ENCODE data around the gene ITGAV. TPM values are rescaled to one million over a fixed set of nuclear protein-coding genes. Genes with fewer than 3 reads are reported as not detected.

The ITGAV gene
- total and polyA plus RNA-seq, 2 of the 4 experiments (the other 2 are of a cell fraction), result 45.8 to 181 TPM

DNA sequence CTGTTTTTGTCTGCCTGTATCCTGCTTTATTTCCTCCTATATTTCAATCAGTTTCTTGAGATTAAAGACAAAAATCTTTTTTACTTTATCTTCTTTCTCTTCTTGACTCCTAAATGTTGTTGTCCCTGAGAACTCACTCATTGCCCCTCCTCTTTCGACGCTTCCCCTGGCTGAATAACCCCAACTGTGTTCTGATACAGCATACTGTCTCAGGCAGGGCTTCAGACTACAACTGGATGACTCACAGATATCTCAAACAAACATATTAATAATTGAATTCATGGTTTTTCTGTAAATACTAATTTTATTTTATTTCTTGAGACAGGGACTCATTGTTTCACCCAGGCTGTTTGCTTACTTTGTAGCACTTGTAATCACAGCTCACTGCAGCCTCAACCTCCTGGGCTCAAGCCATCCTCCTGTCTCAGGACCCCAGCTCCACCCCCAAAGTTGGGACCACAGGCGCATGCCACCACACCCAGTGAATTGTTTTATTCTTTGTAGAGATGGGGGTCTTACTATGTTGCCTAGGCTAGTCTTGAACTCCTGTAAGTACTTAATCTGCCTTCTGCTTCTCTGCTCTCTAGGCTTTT, 9.4 kb downstream of the ITGAV start:
- H2BK15ac ChIP-seq (ENCODE audit: low read depth, low read length), result no peak overlapping the region
- intact Hi-C loops (cut with micrococcal nuclease), result no loop called here
- H3K36me3 ChIP-seq (ENCODE audit: control insufficient read depth, insufficient read depth, low read length), result peaks cover 7% of the 10 kb centered on the region
- no peak overlapping the region for H3K14ac ChIP-seq (replicated peaks; ENCODE audit: low read depth, low read length)
- H3K9ac ChIP-seq (ENCODE audit: low read depth, low read length), result no peak overlapping the region
- no peaks in the 10 kb centered on the region for H3K9me3 ChIP-seq (ENCODE audit: control insufficient read depth, insufficient read depth, low read length)
- no peak overlapping the region for H4K91ac ChIP-seq (ENCODE audit: insufficient read depth, low read depth, low read length)
- no peak overlapping the region for H3K23ac ChIP-seq (ENCODE audit: low read depth, low read length)
- TF ChIP-seq RAD21 (IDR thresholded peaks at IDR 0.05; ENCODE audit: low read length) (no peak), MXI1 (IDR thresholded peaks at IDR 0.05; ENCODE audit: borderline replicate concordance, low read depth, low read length) (no peak), RFX5 (IDR thresholded peaks at IDR 0.05; ENCODE audit: low read depth, low read length) (no peak), RCOR1 (IDR thresholded peaks at IDR 0.05; ENCODE audit: insufficient replicate concordance, low read length) (no peak), POLR2A (IDR thresholded peaks at IDR 0.05; ENCODE audit: low read depth, low read length) (no peak), CEBPB (IDR thresholded peaks at IDR 0.05; ENCODE audit: low read depth, low read length) (no peak)
- TF ChIP-seq, protein P1, sequence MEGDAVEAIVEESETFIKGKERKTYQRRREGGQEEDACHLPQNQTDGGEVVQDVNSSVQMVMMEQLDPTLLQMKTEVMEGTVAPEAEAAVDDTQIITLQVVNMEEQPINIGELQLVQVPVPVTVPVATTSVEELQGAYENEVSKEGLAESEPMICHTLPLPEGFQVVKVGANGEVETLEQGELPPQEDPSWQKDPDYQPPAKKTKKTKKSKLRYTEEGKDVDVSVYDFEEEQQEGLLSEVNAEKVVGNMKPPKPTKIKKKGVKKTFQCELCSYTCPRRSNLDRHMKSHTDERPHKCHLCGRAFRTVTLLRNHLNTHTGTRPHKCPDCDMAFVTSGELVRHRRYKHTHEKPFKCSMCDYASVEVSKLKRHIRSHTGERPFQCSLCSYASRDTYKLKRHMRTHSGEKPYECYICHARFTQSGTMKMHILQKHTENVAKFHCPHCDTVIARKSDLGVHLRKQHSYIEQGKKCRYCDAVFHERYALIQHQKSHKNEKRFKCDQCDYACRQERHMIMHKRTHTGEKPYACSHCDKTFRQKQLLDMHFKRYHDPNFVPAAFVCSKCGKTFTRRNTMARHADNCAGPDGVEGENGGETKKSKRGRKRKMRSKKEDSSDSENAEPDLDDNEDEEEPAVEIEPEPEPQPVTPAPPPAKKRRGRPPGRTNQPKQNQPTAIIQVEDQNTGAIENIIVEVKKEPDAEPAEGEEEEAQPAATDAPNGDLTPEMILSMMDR (conservative IDR thresholded peaks at IDR 0.05; ENCODE audit: low read depth, low read length), result no peak
- TF ChIP-seq, protein P2, sequence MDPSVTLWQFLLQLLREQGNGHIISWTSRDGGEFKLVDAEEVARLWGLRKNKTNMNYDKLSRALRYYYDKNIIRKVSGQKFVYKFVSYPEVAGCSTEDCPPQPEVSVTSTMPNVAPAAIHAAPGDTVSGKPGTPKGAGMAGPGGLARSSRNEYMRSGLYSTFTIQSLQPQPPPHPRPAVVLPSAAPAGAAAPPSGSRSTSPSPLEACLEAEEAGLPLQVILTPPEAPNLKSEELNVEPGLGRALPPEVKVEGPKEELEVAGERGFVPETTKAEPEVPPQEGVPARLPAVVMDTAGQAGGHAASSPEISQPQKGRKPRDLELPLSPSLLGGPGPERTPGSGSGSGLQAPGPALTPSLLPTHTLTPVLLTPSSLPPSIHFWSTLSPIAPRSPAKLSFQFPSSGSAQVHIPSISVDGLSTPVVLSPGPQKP (IDR thresholded peaks at IDR 0.05; ENCODE audit: borderline replicate concordance, low read depth, low read length), result no peak
- H3K4me2 ChIP-seq (ENCODE audit: low read depth, low read length), result no peak overlapping the region
- no peak overlapping the region for H3K4ac ChIP-seq (ENCODE audit: low read depth, low read length)
- no peak overlapping the region for H3K18ac ChIP-seq (ENCODE audit: low read depth, low read length)
- H2AFZ ChIP-seq (replicated peaks; ENCODE audit: low read length, poor library complexity), result no peak overlapping the region
- in situ Hi-C loops (cut with MboI; ENCODE audit: low sequenced_read_pairs), result no loop called here
- BruUV-seq (replicated peaks), result no TSS peak
- DNase-seq (peak; percentile 23), ATAC-seq (ENCODE audit: low read depth) (peak; percentile 35; the same call in 1 of the 2 replicates)
- peaks cover 17 to 51% of the 10 kb centered on the region in 2 experiments for H3K79me1 ChIP-seq (ENCODE audit: low read depth in 1 of 2, low read length in 2 of 2)
- H3K4me1 ChIP-seq (ENCODE audit: control insufficient read depth, insufficient read depth, low read length), result peaks cover 2% of the 10 kb centered on the region; the same call in 1 of the 2 replicates
- no peak overlapping the region for H4K5ac ChIP-seq (ENCODE audit: low read depth, low read length)
- H4K8ac ChIP-seq (ENCODE audit: low read depth in 2 of 2, low read length in 2 of 2), result no peak overlapping the region
- H3K56ac ChIP-seq (ENCODE audit: extremely low read depth, insufficient read depth, low read length), result no peak overlapping the region
- no peak overlapping the region for H3K4me3 ChIP-seq (ENCODE audit: insufficient read depth, low read depth, low read length)
- H3K9me1 ChIP-seq (ENCODE audit: insufficient read depth, low read length), result peaks cover 8% of the 10 kb centered on the region
- H3K27me3 ChIP-seq (ENCODE audit: control insufficient read depth, insufficient read depth, low read length), result no peaks in the 10 kb centered on the region
- H2AK9ac ChIP-seq (replicated peaks; ENCODE audit: low read depth, low read length, poor library complexity), result no peak overlapping the region
- WGBS, 2 experiments (ENCODE audit: extremely low coverage in 2 of 2, insufficient read length in 1 of 2), result 100% methylated on average over 2 of the region's 3 CpGs; no CpG with 5 or more reads in 1 of the 2 experiments
- no peak overlapping the region for H3K27ac ChIP-seq (ENCODE audit: insufficient read depth, low read length)
- H4K20me1 ChIP-seq (ENCODE audit: insufficient read depth, low read length), result peaks cover 5% of the 10 kb centered on the region; the same call in 1 of the 2 replicates
- H2BK20ac ChIP-seq (ENCODE audit: low read depth, low read length), result no peak overlapping the region
- ChIA-PET POLR2A (ENCODE audit: unreplicated experiment) (no interaction called here), CTCF (interaction anchor here (1.0 kb wide), 1 partner anchor 19 kb away, joined by 4 read pairs; no protein-coding TSS in a partner anchor)
- no peak overlapping the region for H2AK5ac ChIP-seq (ENCODE audit: low read depth, low read length)
- H2BK5ac ChIP-seq (ENCODE audit: low read depth, low read length, poor library complexity, severe bottlenecking), result no peak overlapping the region
- H2BK120ac ChIP-seq (ENCODE audit: low read depth, low read length), result no peak overlapping the region
- dilution Hi-C loops (cut with HindIII; ENCODE audit: low sequenced_read_pairs, unreplicated experiment), result no loop called here
